ENCODE measurements around the gene CACNA1B. TPM values are rescaled to one million over a fixed set of nuclear protein-coding genes. Genes with fewer than 3 reads are reported as not detected.
A peak's percentile ranks its signal among the peaks of the same experiment; 100 is the strongest.

CACNA1B gene
- total and polyA plus RNA-seq, 2 of the 4 experiments (the other 2 are of a cell fraction): 0.02 TPM; not detected in 1

- Histone ChIP-seq H3K14ac (replicated peaks; ENCODE audit: low read depth, low read length) (no peak overlapping the region), H3K56ac (ENCODE audit: extremely low read depth, insufficient read depth, low read length) (no peak overlapping the region), H3K18ac (ENCODE audit: low read depth, low read length) (no peak overlapping the region), H2AK5ac (ENCODE audit: low read depth, low read length) (no peak overlapping the region), H4K5ac (ENCODE audit: low read depth, low read length) (no peak overlapping the region), H3K4me2 (ENCODE audit: low read depth, low read length) (no peak overlapping the region), H2AFZ (replicated peaks; ENCODE audit: low read length, poor library complexity) (peak overlapping the region; percentile 14), H3K23ac (ENCODE audit: low read depth, low read length) (no peak overlapping the region), H3K4ac (ENCODE audit: low read depth, low read length) (no peak overlapping the region), H3K27ac (ENCODE audit: insufficient read depth, low read length) (no peak overlapping the region), H2AK9ac (replicated peaks; ENCODE audit: low read depth, low read length, poor library complexity) (no peak overlapping the region), H4K91ac (ENCODE audit: insufficient read depth, low read depth, low read length) (no peak overlapping the region), H4K8ac (ENCODE audit: low read depth in 2 of 2, low read length in 2 of 2) (no peak overlapping the region), H3K79me1 (ENCODE audit: low read depth in 1 of 2, low read length in 2 of 2) (no peaks in the 10 kb centered on the region), H2BK20ac (ENCODE audit: low read depth, low read length) (no peak overlapping the region), H3K36me3 (ENCODE audit: control insufficient read depth, insufficient read depth, low read length) (no peaks in the 10 kb centered on the region), H4K20me1 (ENCODE audit: insufficient read depth, low read length) (no peaks in the 10 kb centered on the region), H3K9me3 (ENCODE audit: control insufficient read depth, insufficient read depth, low read length) (peaks cover 73% of the 10 kb centered on the region), H3K9me1 (ENCODE audit: insufficient read depth, low read length) (no peaks in the 10 kb centered on the region), H2BK120ac (ENCODE audit: low read depth, low read length) (no peak overlapping the region), H3K4me1 (ENCODE audit: control insufficient read depth, insufficient read depth, low read length) (no peaks in the 10 kb centered on the region), H3K27me3 (ENCODE audit: control insufficient read depth, insufficient read depth, low read length) (no peaks in the 10 kb centered on the region), H2BK15ac (ENCODE audit: low read depth, low read length) (no peak overlapping the region), H3K9ac (ENCODE audit: low read depth, low read length) (no peak overlapping the region), H3K4me3 (ENCODE audit: insufficient read depth, low read depth, low read length) (no peak overlapping the region), H2BK5ac (ENCODE audit: low read depth, low read length, poor library complexity, severe bottlenecking) (no peak overlapping the region)
- ChIA-PET CTCF (no interaction called here), POLR2A (ENCODE audit: unreplicated experiment) (no interaction called here)
- no peak for TF ChIP-seq CEBPB (IDR thresholded peaks at IDR 0.05; ENCODE audit: low read depth, low read length)
- TF ChIP-seq NFE2L2 (IDR thresholded peaks at IDR 0.05; ENCODE audit: low read depth, low read length): no peak
- no peak for TF ChIP-seq RAD21 (IDR thresholded peaks at IDR 0.05; ENCODE audit: low read length)
- TF ChIP-seq MAZ (IDR thresholded peaks at IDR 0.05; ENCODE audit: borderline replicate concordance, low read depth, low read length): no peak
- no peak for TF ChIP-seq FOS (IDR thresholded peaks at IDR 0.05; ENCODE audit: low read depth, low read length)
- no peak for TF ChIP-seq MAFK (IDR thresholded peaks at IDR 0.05; ENCODE audit: low read depth, low read length)
- no peak for TF ChIP-seq MXI1 (IDR thresholded peaks at IDR 0.05; ENCODE audit: borderline replicate concordance, low read depth, low read length)
- TF ChIP-seq SMC3 (IDR thresholded peaks at IDR 0.05; ENCODE audit: low read depth, low read length): no peak
- no peak for TF ChIP-seq ELK1 (IDR thresholded peaks at IDR 0.05; ENCODE audit: borderline replicate concordance, low read depth, low read length)
- no peak for TF ChIP-seq CHD1 (IDR thresholded peaks at IDR 0.05; ENCODE audit: low read depth, low read length)
- TF ChIP-seq, protein P1, sequence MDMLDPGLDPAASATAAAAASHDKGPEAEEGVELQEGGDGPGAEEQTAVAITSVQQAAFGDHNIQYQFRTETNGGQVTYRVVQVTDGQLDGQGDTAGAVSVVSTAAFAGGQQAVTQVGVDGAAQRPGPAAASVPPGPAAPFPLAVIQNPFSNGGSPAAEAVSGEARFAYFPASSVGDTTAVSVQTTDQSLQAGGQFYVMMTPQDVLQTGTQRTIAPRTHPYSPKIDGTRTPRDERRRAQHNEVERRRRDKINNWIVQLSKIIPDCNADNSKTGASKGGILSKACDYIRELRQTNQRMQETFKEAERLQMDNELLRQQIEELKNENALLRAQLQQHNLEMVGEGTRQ (IDR thresholded peaks at IDR 0.05; ENCODE audit: low read depth, low read length): no peak
- TF ChIP-seq BHLHE40 (IDR thresholded peaks at IDR 0.05; ENCODE audit: low read depth, low read length): no peak
- no peak for TF ChIP-seq RFX5 (IDR thresholded peaks at IDR 0.05; ENCODE audit: low read depth, low read length)
- in situ Hi-C loops (cut with MboI; ENCODE audit: low sequenced_read_pairs): no loop called here
- BruUV-seq (replicated peaks): no TSS peak
- intact Hi-C loops (cut with micrococcal nuclease): no loop called here
- no peak for DNase-seq
- ATAC-seq (ENCODE audit: low read depth): no peak
- 72% methylated on average over 3 of the region's 6 CpGs; no CpG with 5 or more reads in 1 of the 2 experiments for WGBS, 2 experiments (ENCODE audit: extremely low coverage in 2 of 2, insufficient read length in 1 of 2)
- dilution Hi-C loops (cut with HindIII; ENCODE audit: low sequenced_read_pairs, unreplicated experiment): no loop called here
These were observed 184.0 kb downstream of the CACNA1B start for GRCh38 chr9:138061631-138062030.

Measured in IMR-90 (cell line).